GM19397 (cell line): ENCODE data around the gene KIRREL3.

ENCODE experiments used
- ATAC-seq: cut with Tn5 transposase; IDR thresholded peaks from one replicate; pipeline ENCODE4 v1.9.1; 2021; ENCODE audit warnings: mild to moderate bottlenecking, moderate library complexity; ENCODE audit not compliant: unreplicated experiment

The KIRREL3 gene

GRCh38 chr11:126547691-126548090, 452.9 kb downstream of the KIRREL3 start:
- no peak for ATAC-seq

- ATAC-seq, result no peak
These were observed 453.4 kb downstream of the KIRREL3 start for GRCh38 chr11:126547161-126547560.

GRCh38 chr11:126546694-126547093, 453.9 kb downstream of the KIRREL3 start:
- ATAC-seq, result no peak

GRCh38 chr11:126546191-126546590, 454.4 kb downstream of the KIRREL3 start:
- ATAC-seq, result no peak

GRCh38 chr11:126545057-126545555, 455.5 kb downstream of the KIRREL3 start:
- ATAC-seq, result no peak

GRCh38 chr11:126544108-126545056, 456.2 kb downstream of the KIRREL3 start:
- ATAC-seq, result no peak

GRCh38 chr11:126543691-126544090, 456.9 kb downstream of the KIRREL3 start:
- no peak for ATAC-seq

- no peak for ATAC-seq
These were observed 458.1 kb downstream of the KIRREL3 start for GRCh38 chr11:126542334-126543015.

- no peak for ATAC-seq
These were observed 462.5 kb downstream of the KIRREL3 start for GRCh38 chr11:126538071-126538470.

GRCh38 chr11:126537492-126537891, 463.1 kb downstream of the KIRREL3 start:
- ATAC-seq, result no peak

- no peak for ATAC-seq
These were observed 466.3 kb downstream of the KIRREL3 start for GRCh38 chr11:126534141-126534805.

GRCh38 chr11:126533560-126533959, 467.0 kb downstream of the KIRREL3 start:
- ATAC-seq, result no peak

- ATAC-seq, result no peak
These were observed 470.2 kb downstream of the KIRREL3 start for GRCh38 chr11:126530416-126530815.

GRCh38 chr11:126529037-126529436, 471.5 kb downstream of the KIRREL3 start:
- no peak for ATAC-seq

- ATAC-seq, result no peak
These were observed 472.5 kb downstream of the KIRREL3 start for GRCh38 chr11:126528075-126528474.

- no peak for ATAC-seq
These were observed 472.9 kb downstream of the KIRREL3 start for GRCh38 chr11:126527651-126528050.

GRCh38 chr11:126526471-126526870, 474.1 kb downstream of the KIRREL3 start:
- no peak for ATAC-seq

GRCh38 chr11:126525702-126526101, 474.9 kb downstream of the KIRREL3 start:
- ATAC-seq, result no peak

GRCh38 chr11:126525216-126525615, 475.4 kb downstream of the KIRREL3 start:
- ATAC-seq, result no peak

- no peak for ATAC-seq
These were observed 476.9 kb downstream of the KIRREL3 start for GRCh38 chr11:126523441-126524205.

- ATAC-seq, result no peak
These were observed 478.0 kb downstream of the KIRREL3 start for GRCh38 chr11:126522606-126523005.
